Progenitor cell of endocrine pancreas (in vitro differentiated cells): Measurements from ENCODE around the gene TRA2A. TPM values are rescaled to one million over a fixed set of nuclear protein-coding genes. Genes with fewer than 3 reads are reported as not detected.

Experiments
- DNase-seq: peaks from one replicate; pipeline ENCODE4 v3.0.0; 2021; ENCODE audit warnings: low spot score; ENCODE audit not compliant: unreplicated experiment
- H3K27ac Mint-ChIP-seq: 2 replicates; pipeline ENCODE4 v1.8.0; 2021; ENCODE audit warnings: mild to moderate bottlenecking, moderate library complexity, mixed read lengths
- H3K27me3 Mint-ChIP-seq: 2 replicates; pipeline ENCODE4 v1.8.0; 2021; ENCODE audit warnings: mixed read lengths
- H3K36me3 Mint-ChIP-seq: 2 replicates; pipeline ENCODE4 v1.8.0; 2022; ENCODE audit warnings: mixed read lengths; ENCODE audit not compliant: insufficient read depth
- H3K4me1 Mint-ChIP-seq: 2 replicates; pipeline ENCODE4 v1.8.0; 2021; ENCODE audit warnings: low read depth, mixed read lengths
- H3K4me3 Mint-ChIP-seq: 2 replicates; pipeline ENCODE4 v1.8.0; 2021; ENCODE audit warnings: low read depth, mild to moderate bottlenecking, moderate library complexity, mixed read lengths
- H3K9me3 Mint-ChIP-seq: 2 replicates; pipeline ENCODE4 v1.8.0; 2021; ENCODE audit warnings: low read depth, mixed read lengths
- total RNA-seq: library from RNA; stranded (reverse); gene quantifications from 2 replicates; pipeline ENCODE4 v1.2.1, GENCODE V29; 2021
- TF ChIP-seq, protein P1 (sequence below): fragments of 200-600 bp; sonication (generic); IDR thresholded peaks from one replicate; pipeline ENCODE4 v1.5.0; 2021; ENCODE audit warnings: antibody characterized with exemption, mild to moderate bottlenecking; ENCODE audit not compliant: unreplicated experiment

TRA2A gene
- total RNA-seq, 1 donor from 2014 or later: 216 TPM

- Mint-ChIP-seq H3K36me3 (peaks cover 4% of the 10 kb centered on the region), H3K27me3 (no peaks in the 10 kb centered on the region), H3K4me3 (peak overlapping the region; percentile 94), H3K4me1 (peaks cover 47% of the 10 kb centered on the region), H3K27ac (peak overlapping the region; percentile 98), H3K9me3 (no peaks in the 10 kb centered on the region)
- TF ChIP-seq, protein P1, sequence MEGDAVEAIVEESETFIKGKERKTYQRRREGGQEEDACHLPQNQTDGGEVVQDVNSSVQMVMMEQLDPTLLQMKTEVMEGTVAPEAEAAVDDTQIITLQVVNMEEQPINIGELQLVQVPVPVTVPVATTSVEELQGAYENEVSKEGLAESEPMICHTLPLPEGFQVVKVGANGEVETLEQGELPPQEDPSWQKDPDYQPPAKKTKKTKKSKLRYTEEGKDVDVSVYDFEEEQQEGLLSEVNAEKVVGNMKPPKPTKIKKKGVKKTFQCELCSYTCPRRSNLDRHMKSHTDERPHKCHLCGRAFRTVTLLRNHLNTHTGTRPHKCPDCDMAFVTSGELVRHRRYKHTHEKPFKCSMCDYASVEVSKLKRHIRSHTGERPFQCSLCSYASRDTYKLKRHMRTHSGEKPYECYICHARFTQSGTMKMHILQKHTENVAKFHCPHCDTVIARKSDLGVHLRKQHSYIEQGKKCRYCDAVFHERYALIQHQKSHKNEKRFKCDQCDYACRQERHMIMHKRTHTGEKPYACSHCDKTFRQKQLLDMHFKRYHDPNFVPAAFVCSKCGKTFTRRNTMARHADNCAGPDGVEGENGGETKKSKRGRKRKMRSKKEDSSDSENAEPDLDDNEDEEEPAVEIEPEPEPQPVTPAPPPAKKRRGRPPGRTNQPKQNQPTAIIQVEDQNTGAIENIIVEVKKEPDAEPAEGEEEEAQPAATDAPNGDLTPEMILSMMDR: no peak
- DNase-seq: no peak
Observed at GRCh38 chr7:23468526-23469149, 63.1 kb downstream of the TRA2A start.

DNA sequence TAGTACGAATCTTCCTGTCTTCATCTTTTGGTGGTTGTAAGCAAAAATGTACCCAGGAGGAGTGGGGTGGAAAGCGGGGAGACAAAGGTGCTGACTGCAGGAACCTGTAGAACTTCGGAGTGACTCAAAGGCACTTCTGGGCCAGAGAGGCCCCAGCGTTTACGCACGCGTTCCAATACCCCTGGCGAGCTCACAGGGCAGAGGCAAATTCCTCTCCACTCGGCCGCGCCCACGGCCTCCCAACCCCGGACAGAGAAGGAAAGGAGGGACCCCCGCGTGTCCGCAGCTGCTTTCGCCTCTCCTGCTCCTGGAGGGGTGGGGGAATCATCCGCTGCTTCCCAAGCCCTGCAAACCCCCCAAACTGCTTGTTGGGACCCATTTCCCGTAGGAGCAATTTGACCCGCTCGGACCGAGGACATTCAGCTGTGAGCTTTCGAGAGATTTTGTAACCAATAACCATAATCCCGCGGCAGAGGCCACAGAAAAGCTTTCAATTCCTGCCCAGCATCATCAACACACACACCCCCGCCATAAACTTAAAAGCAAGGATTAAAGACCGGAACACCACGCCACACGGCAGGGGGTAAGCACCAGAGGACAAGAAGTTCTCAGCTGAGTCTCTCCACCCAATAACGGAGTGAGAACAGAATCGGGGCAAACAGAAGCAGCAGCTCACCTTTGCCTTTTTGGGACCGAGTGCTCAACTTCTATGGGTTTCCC is 63.8 kb downstream of the TRA2A start:
- peak overlapping the region; percentile 98 for H3K27ac Mint-ChIP-seq
- H3K4me3 Mint-ChIP-seq: peak overlapping the region; percentile 94
- H3K27me3 Mint-ChIP-seq: no peaks in the 10 kb centered on the region
- TF ChIP-seq, protein P1: no peak
- peaks cover 48% of the 10 kb centered on the region for H3K4me1 Mint-ChIP-seq
- peak; percentile 24 for DNase-seq
- H3K36me3 Mint-ChIP-seq: peaks cover 6% of the 10 kb centered on the region
- no peaks in the 10 kb centered on the region for H3K9me3 Mint-ChIP-seq

DNA sequence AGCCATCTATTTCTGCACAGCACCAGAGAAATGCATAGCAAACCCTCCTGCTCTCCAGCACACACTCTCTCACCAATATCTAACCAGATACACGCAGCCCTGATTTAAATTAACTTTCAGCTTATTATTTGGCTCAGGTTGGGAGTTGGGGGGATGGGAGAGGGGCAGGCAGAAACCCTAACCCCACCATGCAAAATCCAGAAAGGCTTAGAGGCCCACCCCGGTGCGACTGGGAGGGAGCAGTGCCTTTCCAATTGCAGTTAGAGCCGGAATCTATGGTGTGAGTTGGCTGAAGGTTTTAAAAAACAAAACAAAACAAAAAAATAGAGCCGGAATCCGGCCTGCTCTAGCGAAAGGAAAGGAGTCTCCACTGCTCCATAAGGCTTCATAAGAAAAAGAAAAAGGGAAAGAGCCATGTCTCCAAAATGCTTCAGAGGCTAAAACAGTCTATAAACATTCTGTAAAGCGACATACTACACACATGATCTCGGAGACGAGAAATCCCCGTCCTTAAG is 64.4 kb downstream of the TRA2A start:
- peaks cover 47% of the 10 kb centered on the region for H3K4me1 Mint-ChIP-seq
- no peak for DNase-seq
- peak overlapping the region; percentile 94 for H3K4me3 Mint-ChIP-seq
- H3K36me3 Mint-ChIP-seq: peaks cover 6% of the 10 kb centered on the region
- H3K27ac Mint-ChIP-seq: peak overlapping the region; percentile 98
- no peaks in the 10 kb centered on the region for H3K27me3 Mint-ChIP-seq
- H3K9me3 Mint-ChIP-seq: no peaks in the 10 kb centered on the region
- TF ChIP-seq, protein P1: no peak

DNA sequence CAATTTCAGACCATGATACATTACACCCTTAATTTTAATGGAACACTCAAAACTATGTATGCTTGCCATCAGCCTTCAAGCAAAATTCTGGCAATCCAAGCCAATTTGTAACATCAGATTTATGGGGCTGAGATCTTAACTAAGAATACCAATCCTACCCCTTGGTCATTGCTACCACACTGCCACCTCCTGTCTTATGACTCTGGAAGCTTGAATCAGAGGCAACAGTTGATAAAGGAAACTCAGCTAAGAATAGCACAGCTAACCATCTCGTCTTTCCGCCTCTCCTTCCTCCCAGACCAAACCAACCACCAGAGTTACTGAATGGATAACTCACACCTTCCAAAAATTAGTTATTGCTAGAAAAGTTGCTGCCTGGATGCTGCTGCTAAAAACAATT is 68.9 kb downstream of the TRA2A start:
- Mint-ChIP-seq H3K4me3 (no peak overlapping the region), H3K27ac (peak overlapping the region; percentile 76), H3K36me3 (peaks cover 19% of the 10 kb centered on the region), H3K9me3 (no peaks in the 10 kb centered on the region), H3K4me1 (peaks cover 46% of the 10 kb centered on the region), H3K27me3 (no peaks in the 10 kb centered on the region)
- TF ChIP-seq, protein P1: no peak
- DNase-seq: no peak

- H3K36me3 Mint-ChIP-seq: peaks cover 27% of the 10 kb centered on the region
Observed at GRCh38 chr7:23458044-23458443, 73.7 kb downstream of the TRA2A start.

More at GRCh38 chr7:23458044-23458443, 73.7 kb downstream of the TRA2A start:
- TF ChIP-seq, protein P1: no peak
- Mint-ChIP-seq H3K4me1 (peaks cover 21% of the 10 kb centered on the region), H3K4me3 (no peak overlapping the region), H3K27ac (peak overlapping the region; percentile 0), H3K27me3 (no peaks in the 10 kb centered on the region), H3K9me3 (no peaks in the 10 kb centered on the region)
- DNase-seq: no peak
